Skeletal muscle satellite cell (primary cell): ENCODE results near the gene ATP2C1. TPM values are rescaled to one million over a fixed set of nuclear protein-coding genes. Genes with fewer than 3 reads are reported as not detected.

Experiments used
- small RNA-seq: library from RNA; depleted of rRNA; stranded (forward); fragments of <200 nt; gene quantifications from one replicate; pipeline ENCODE3, GENCODE V24; 2012

Gene ATP2C1

Small RNAs within 50 kb of the gene (small RNA-seq; reads per million reads assigned to genes)
- gene RF00019 = not detected
